Caco-2 (cell line): ENCODE data around the gene SWAP70. TPM values are rescaled to one million over a fixed set of nuclear protein-coding genes. Genes with fewer than 3 reads are reported as not detected.

Experiments used
- BruUV-seq: library from RNA; stranded (reverse); fragments of 400-500 nt; replicated peaks from 2 replicates; lab custom pipeline; 2021; lab: Mats Ljungman, UMichigan
- CTCF ChIA-PET: fragments of 300-600 bp; sonication (Branson Sonifier 250); formaldehyde crosslinking; loops from one replicate; lab custom pipeline; 2022; ENCODE audit warnings: antibody characterized with exemption; lab: Charles Lee
- POLR2A ChIA-PET: fragments of 300-600 bp; sonication (Branson Sonifier 250); formaldehyde crosslinking; loops from one replicate; lab custom pipeline; 2022; ENCODE audit warnings: antibody characterized with exemption; lab: Charles Lee
- DNase-seq, 2 experiments: peaks; one replicate each; pipeline versions ENCODE4 v3.0.0 to v3.0.0-alpha.2; 2020 to 2022
- H3K27me3 ChIP-seq: replicated peaks from 2 replicates; pipeline ENCODE4 v1.6.0; 2011; ENCODE audit warnings: low read length; ENCODE audit not compliant: control insufficient read depth, insufficient read depth
- H3K36me3 ChIP-seq: 2 replicates; pipeline ENCODE4 v1.5.1; 2011; ENCODE audit warnings: low read length; ENCODE audit not compliant: control insufficient read depth, insufficient read depth
- H3K4me1 ChIP-seq: fragments of 250-450 bp; sonication (Bioruptor Pico); 2 replicates; pipeline ENCODE4 v1.5.1; 2020; ENCODE audit warnings: mild to moderate bottlenecking
- H3K4me3 ChIP-seq: 2 replicates; pipeline ENCODE4 v1.5.1; 2011; ENCODE audit warnings: low read depth, mild to moderate bottlenecking, control low read depth, low read length
- H3K9me3 ChIP-seq: fragments of 250-450 bp; sonication (Bioruptor Pico); 2 replicates; pipeline ENCODE4 v1.5.1; 2020; ENCODE audit warnings: mild to moderate bottlenecking, moderate library complexity
- H3K27ac Mint-ChIP-seq: one replicate; pipeline ENCODE4 v1.8.0; 2022; ENCODE audit warnings: mixed read lengths; ENCODE audit not compliant: unreplicated experiment
- H3K27me3 Mint-ChIP-seq: one replicate; pipeline ENCODE4 v1.8.0; 2022; ENCODE audit warnings: mixed read lengths; ENCODE audit not compliant: insufficient read depth, unreplicated experiment
- H3K36me3 Mint-ChIP-seq: one replicate; pipeline ENCODE4 v1.8.0; 2022; ENCODE audit warnings: mild to moderate bottlenecking, mixed read lengths; ENCODE audit not compliant: insufficient read depth, unreplicated experiment
- H3K4me1 Mint-ChIP-seq: one replicate; pipeline ENCODE4 v1.8.0; 2022; ENCODE audit warnings: low read depth, mixed read lengths; ENCODE audit not compliant: unreplicated experiment
- H3K4me3 Mint-ChIP-seq: one replicate; pipeline ENCODE4 v1.8.0; 2022; ENCODE audit warnings: mild to moderate bottlenecking, moderate library complexity, mixed read lengths; ENCODE audit not compliant: unreplicated experiment
- H3K9me3 Mint-ChIP-seq: one replicate; pipeline ENCODE4 v1.8.0; 2022; ENCODE audit warnings: mixed read lengths; ENCODE audit not compliant: unreplicated experiment
- intact Hi-C: fragments of 100-400 bp; cut with micrococcal nuclease; formaldehyde crosslinking; loops from one replicate; pipeline ENCODE4 v1.10.0; 2022; ENCODE audit not compliant: unreplicated experiment
- total RNA-seq: library from RNA; stranded (reverse); gene quantifications from 2 replicates; pipeline ENCODE4 v1.2.3, GENCODE V29; 2022
- TF ChIP-seq, protein P1 (sequence below), 2 experiments: fragments of 200-600 bp in 1 of 2; IDR thresholded peaks; 1 replicate in 1 of 2; 2 replicates in 1 of 2; pipeline versions ENCODE4 v1.5.1 to v1.8.0; 2011 to 2022; ENCODE audit warnings: antibody characterized with exemption in 1 of 2, control low read depth in 1 of 2, inconsistent platforms in 1 of 2, low read depth in 1 of 2, low read length in 1 of 2, mild to moderate bottlenecking in 1 of 2, moderate library complexity in 1 of 2; ENCODE audit not compliant: insufficient read depth in 1 of 2, severe bottlenecking in 1 of 2, unreplicated experiment in 1 of 2

SWAP70 gene
- total RNA-seq, 1 experiment from 2014 or later = 42.4 TPM

DNA sequence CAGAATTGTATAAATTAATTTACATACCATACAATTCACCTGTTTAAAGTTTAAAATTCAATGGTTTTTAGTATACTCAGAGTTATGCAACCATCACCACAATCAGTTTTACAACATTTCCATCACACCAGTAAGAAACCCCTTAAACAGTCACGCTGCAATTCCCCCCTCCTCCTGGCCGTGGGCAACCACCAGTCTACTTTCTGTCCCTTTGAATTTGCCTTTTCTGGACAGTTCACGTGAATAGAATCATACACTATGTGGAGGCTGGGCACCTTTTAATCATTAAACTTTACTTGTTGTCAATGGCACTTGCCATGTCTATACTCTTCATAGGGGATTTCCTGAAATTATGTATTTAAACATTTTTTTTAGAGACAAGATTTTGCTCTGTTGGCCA, 20.1 kb upstream of the SWAP70 start:
- Histone ChIP-seq H3K4me1 (no peaks in the 10 kb centered on the region), H3K9me3 (0 out of 2 replicates have a peak, but pooled peaks cover 5% of the 10 kb centered on the region), H3K4me3 (no peak overlapping the region), H3K36me3 (no peaks in the 10 kb centered on the region), H3K27me3 (no peaks in the 10 kb centered on the region)
- H3K27ac Mint-ChIP-seq = no peak overlapping the region
- H3K9me3 Mint-ChIP-seq = peaks cover 10% of the 10 kb centered on the region
- no peak overlapping the region for H3K4me3 Mint-ChIP-seq
- ChIA-PET CTCF (no interaction called here), POLR2A (no interaction called here)
- TF ChIP-seq, protein P1, sequence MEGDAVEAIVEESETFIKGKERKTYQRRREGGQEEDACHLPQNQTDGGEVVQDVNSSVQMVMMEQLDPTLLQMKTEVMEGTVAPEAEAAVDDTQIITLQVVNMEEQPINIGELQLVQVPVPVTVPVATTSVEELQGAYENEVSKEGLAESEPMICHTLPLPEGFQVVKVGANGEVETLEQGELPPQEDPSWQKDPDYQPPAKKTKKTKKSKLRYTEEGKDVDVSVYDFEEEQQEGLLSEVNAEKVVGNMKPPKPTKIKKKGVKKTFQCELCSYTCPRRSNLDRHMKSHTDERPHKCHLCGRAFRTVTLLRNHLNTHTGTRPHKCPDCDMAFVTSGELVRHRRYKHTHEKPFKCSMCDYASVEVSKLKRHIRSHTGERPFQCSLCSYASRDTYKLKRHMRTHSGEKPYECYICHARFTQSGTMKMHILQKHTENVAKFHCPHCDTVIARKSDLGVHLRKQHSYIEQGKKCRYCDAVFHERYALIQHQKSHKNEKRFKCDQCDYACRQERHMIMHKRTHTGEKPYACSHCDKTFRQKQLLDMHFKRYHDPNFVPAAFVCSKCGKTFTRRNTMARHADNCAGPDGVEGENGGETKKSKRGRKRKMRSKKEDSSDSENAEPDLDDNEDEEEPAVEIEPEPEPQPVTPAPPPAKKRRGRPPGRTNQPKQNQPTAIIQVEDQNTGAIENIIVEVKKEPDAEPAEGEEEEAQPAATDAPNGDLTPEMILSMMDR (IDR thresholded peaks at IDR 0.05; ENCODE audit: insufficient read depth in 1 of 2, low read depth in 1 of 2, low read length in 1 of 2, severe bottlenecking in 1 of 2, unreplicated experiment in 1 of 2) = no peak
- no peaks in the 10 kb centered on the region for H3K27me3 Mint-ChIP-seq
- intact Hi-C loops = no loop called here
- peaks cover 5% of the 10 kb centered on the region for H3K4me1 Mint-ChIP-seq
- H3K36me3 Mint-ChIP-seq = no peaks in the 10 kb centered on the region
- no peak for DNase-seq
- BruUV-seq = no TSS peak

DNA sequence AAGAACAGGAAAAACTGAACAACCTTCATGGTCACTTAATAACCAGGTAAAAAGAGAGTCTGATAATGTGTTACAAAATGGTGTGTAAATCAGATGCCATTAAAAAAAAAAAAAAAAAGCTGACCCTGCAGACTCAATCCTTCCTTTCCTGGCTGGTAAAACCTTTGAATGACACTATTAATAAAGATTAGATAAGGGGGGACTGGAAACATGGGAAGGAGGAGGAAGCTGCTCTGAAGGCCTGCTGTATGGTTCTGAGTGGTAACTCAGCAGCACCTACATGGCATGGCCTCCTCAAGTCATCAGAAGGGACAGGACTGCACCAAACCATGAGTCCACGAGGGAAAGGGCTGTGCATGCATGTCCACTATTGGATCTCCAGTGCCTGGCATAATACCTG, 18.0 kb upstream of the SWAP70 start:
- DNase-seq = no peak
- BruUV-seq = no TSS peak
- H3K27me3 ChIP-seq = no peaks in the 10 kb centered on the region
- TF ChIP-seq, protein P1 (IDR thresholded peaks at IDR 0.05; ENCODE audit: insufficient read depth in 1 of 2, low read depth in 1 of 2, low read length in 1 of 2, severe bottlenecking in 1 of 2, unreplicated experiment in 1 of 2) = no peak
- no peaks in the 10 kb centered on the region for H3K36me3 ChIP-seq
- Mint-ChIP-seq H3K27me3 (no peaks in the 10 kb centered on the region), H3K9me3 (peaks cover 10% of the 10 kb centered on the region), H3K4me3 (no peak overlapping the region), H3K36me3 (no peaks in the 10 kb centered on the region), H3K4me1 (peaks cover 5% of the 10 kb centered on the region), H3K27ac (no peak overlapping the region)
- H3K4me3 ChIP-seq = no peak overlapping the region
- H3K4me1 ChIP-seq = no peaks in the 10 kb centered on the region
- 0 out of 2 replicates have a peak, but pooled peaks cover 5% of the 10 kb centered on the region for H3K9me3 ChIP-seq
- intact Hi-C loops = no loop called here
- CTCF ChIA-PET = no interaction called here
- POLR2A ChIA-PET = no interaction called here

DNA sequence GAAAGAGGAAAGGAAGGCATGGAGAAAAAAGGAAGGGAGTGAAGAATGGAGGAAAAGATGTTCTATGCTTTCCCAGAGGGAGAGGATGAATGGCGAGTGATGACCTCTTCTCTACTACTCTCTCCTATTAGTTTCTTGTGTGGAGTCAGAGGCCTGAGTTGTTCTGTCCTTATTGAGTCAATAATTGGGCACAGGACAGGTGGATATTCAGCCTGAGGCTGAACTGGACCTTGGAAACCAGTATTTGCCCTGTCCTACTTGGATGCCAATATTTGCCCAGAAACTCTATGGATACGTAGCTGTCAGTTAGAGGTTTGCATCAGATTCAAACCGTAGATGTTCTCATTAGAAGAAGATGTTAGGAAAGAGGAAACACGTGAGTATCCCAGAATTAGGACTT, 17.6 kb upstream of the SWAP70 start:
- no peaks in the 10 kb centered on the region for H3K27me3 Mint-ChIP-seq
- Histone ChIP-seq H3K9me3 (0 out of 2 replicates have a peak, but pooled peaks cover 5% of the 10 kb centered on the region), H3K36me3 (no peaks in the 10 kb centered on the region), H3K27me3 (no peaks in the 10 kb centered on the region), H3K4me1 (no peaks in the 10 kb centered on the region), H3K4me3 (no peak overlapping the region)
- intact Hi-C loops = no loop called here
- no peaks in the 10 kb centered on the region for H3K36me3 Mint-ChIP-seq
- peaks cover 10% of the 10 kb centered on the region for H3K9me3 Mint-ChIP-seq
- DNase-seq = no peak
- no peak overlapping the region for H3K27ac Mint-ChIP-seq
- POLR2A ChIA-PET = no interaction called here
- no TSS peak for BruUV-seq
- CTCF ChIA-PET = no interaction called here
- no peak overlapping the region for H3K4me3 Mint-ChIP-seq
- TF ChIP-seq, protein P1 (IDR thresholded peaks at IDR 0.05; ENCODE audit: insufficient read depth in 1 of 2, low read depth in 1 of 2, low read length in 1 of 2, severe bottlenecking in 1 of 2, unreplicated experiment in 1 of 2) = no peak
- peaks cover 5% of the 10 kb centered on the region for H3K4me1 Mint-ChIP-seq
